Activated gamma-delta T cell treated with anti-CD3 and anti-CD28 coated beads, Interleukin-2, amount 50 U/mL, for 16 hours (primary cell): ENCODE results near the gene DIAPH2.
"Not testable (repeated sequence)": the region's sequence is repeated elsewhere in the genome, so short reads cannot be mapped to it uniquely, and the experiment has no call there.

Source experiments
- DNase-seq: peaks from one replicate; pipeline ENCODE4 v3.0.0-alpha.2; 2020; ENCODE audit warnings: low read depth

DIAPH2 gene

DNA sequence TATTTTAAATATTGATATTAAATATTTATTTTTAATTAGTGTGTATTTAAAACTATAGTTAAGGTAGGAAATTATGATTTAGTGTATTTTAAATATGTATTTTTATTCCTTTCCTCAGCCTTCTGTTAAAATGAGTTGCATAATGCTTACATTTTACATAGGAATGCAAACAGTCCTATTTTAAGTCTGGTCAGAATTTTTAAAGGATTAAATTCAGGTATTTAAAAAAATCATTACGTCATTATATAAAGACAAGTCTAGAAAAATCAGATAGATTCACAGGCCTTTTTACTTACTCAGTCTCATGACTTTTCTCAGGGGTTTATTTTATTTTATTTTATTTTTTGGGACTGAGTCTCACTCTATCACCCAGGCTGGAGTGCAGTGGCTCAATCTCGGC, 148.7 kb downstream of the DIAPH2 start:
- no peak for DNase-seq

DNA sequence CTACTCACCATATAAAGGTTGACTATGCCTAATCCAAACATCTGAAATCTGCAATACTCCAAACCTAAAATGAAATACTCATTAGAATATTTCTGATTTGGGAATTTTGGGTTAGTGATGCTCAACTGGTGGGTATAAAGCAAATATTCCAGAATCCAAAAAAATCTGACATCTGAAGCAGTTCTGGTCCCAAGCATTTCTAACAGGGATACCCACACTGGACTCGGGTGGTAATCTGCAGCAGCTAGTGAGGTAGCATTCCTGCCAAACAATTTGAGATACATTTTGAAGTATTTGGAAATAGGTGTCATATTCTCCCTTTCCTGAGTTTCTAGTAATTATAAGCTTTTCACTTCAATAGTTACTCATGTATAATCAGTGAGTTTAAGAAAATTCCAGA, 149.5 kb downstream of the DIAPH2 start:
- no peak for DNase-seq

DNA sequence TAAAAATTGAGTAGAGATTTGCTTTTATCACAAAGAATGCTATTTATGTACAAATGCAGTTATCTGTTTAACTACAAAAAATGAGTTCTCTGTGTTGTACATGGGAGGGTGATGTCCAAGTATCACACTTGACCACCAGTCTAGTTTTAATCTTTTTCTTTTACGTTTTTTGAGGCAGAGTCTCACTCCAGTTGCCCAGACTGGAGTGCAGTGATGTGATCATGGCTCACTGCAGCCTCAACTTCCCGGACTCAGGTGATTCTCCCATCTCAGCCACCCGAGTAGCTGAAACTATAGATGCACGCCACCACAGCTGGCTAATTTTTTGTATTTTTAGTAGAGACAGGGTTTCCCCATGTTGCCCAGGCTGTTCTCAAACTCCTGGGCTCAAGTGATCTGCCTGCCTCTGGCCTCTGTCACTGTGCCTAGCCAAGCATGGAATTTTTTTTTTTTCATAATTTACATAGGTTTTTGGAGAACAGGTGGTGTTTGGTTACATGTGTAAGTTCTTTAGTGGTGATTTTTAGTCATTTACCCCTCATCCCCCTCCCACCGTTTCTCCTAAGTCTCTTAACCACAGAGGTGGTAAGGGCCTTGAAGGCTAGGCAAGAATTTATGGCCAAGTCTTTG, 151.1 kb downstream of the DIAPH2 start:
- DNase-seq: no peak

DNA sequence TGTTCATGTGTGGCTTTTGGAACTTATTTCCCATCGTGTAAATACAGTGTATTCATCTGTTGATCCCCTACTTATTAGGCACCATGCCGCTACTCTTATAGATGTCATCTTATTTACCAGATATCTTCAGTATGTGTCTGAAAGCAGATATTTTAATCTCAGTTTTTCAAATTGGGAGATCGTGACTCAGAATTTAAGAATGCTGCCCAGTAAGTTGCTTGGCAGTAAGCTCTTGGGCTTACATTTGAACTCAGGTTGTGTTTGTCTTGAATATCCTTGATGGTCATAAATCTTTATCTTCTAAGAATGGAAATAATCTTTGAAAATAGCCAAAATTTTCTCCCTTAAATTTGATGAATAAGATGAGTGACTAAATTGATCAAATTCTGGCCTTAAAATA, 153.2 kb downstream of the DIAPH2 start:
- no peak for DNase-seq

DNA sequence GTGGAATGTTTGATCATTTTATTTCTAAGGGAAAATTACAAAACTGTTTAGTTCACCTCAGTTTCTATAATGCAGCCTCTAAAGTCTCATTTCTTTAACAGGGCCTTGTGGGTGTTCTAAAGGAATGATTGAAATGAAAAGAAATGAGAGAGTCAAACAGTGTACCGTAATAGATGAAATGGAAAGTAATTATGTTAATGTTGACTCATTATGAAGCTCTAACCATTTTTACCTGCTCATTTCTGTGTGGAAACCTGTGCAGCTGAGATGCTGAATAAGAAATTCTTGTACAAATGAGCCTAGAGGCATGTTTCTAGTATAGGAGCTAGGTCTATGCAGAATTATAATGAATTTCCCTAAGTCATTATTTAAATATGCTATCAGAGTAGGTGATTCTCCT, 153.9 kb downstream of the DIAPH2 start:
- no peak for DNase-seq

DNA sequence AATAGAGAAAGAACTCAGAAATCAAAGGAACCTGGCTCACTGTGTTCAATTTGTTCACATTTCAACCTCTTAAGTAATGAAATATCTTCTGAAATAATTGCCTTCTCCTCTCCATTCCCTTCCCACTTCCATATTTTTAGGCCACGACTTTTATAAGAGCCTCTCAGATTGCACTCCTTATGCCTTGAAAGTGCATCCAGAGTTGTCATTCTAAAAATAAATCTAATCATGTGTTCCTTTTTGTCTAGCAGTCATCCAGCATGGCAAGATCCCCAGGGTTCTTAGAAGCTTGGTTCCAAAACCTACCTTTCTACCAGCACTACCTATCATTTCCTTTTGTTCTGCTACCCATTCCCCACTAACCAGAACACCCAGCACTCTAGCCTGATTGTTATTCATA, 156.7 kb downstream of the DIAPH2 start:
- no peak for DNase-seq

DNA sequence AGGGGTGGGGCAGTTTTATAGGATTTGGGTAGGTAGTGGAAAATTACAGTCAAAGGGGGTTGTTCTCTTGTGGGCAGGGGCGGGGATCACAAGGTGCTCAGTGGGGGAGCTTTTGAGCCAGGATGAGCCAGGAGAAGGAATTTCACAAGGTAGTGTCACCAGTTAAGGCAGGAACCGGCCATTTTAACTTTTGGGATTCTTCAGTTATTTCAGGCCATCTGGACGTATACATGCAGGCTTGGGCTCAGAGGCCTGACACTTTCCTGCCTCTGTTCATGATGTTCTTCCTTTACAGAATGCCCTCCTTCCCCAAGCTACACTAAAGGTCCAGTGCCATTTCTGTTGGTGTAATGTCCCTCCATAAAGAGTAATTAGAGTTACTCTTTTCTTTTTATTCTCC, 157.2 kb downstream of the DIAPH2 start:
- DNase-seq: not testable (repeated sequence)

DNA sequence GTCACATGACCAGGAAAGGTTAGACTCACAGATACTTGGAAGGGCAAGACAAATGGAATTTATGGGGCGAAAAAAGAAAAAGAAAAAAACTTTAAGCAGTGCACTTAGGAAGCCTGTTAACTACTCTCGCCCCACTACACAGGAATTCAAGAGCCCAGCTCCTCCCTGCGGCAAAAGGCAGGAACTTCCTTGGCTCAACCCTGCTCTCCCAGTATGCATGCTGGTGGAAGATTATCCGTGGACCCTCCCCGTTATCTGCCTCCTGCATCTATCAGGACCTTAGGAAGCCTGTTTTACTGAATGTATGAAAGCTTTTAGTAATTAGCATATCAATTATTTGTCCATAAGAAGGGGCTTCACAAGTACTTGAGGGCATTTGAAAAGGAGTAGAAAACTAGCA, 158.9 kb downstream of the DIAPH2 start:
- DNase-seq: no peak

DNA sequence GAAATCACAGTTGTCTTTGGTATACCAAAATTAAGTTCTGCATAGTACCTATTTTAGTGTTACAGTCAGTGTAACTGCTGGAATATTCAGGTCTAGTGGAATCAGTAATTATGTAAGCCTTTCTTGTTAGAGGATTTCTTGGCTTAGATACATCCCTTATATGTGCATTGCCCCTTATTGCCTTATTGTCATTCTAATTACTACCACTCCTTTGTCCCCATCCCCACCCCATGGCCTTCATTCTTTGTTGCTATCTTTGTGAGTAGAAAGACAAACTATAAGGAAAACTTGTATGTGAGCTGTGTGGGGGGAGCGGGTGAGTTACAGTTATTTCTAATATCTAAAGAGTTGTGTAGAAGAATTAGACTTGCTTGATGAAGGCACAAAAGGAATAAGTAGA, 162.2 kb downstream of the DIAPH2 start:
- no peak for DNase-seq

DNA sequence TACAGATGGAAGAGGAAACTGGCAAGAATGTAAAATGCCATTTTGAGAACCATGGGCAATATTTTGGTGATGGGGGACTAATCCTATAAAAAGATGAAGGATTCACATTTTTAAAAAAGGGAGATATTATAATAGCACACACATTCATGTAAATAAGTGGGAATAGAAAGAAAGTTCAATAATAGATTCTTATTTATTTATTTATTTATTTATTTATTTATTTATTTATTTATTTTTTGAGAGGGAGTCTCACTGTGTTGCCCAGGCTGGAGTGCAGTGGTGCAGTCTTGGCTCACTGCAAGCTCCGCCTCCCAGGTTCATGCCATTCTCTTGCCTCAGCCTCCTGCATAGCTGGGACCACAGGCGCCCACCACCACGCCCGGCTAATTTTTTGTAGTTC, 174.8 kb downstream of the DIAPH2 start:
- not testable (repeated sequence) for DNase-seq

DNA sequence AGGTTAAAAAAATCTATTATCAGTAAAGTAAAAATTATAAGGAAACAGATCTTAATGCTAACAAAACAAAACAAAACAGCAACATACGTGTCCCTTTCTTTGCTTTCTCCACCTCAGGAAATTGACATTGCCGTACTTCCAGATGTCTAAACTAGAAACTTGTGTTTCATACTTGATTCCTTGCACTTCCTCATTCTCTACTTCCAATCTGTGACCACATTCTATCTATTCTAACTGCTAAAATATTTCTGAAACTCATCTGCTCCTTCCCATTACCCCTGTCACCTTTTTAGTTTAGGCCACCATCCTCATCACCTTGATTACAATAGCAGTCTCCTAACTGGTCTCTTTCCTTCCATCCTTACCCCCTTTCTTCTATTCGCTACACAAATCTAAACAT, 176.6 kb downstream of the DIAPH2 start:
- DNase-seq: no peak

DNA sequence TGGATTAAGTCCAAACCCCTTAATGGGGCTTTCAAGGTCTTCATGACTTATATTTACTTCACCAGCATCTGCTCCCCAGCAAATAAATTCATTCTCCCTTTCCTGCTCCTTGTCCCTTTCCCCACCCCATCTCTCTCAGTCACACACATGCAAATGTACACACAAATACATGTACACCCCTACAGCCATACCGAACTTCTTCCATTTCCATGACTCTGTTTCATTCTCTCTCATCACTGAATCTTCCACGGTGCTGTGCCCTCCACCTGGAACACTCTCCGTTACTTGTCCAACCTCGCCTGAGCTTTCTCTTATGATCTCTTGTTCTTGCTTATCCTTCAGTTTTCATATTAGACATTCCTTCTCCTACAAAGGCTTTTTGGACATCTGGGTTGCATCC, 177.0 kb downstream of the DIAPH2 start:
- no peak for DNase-seq

DNA sequence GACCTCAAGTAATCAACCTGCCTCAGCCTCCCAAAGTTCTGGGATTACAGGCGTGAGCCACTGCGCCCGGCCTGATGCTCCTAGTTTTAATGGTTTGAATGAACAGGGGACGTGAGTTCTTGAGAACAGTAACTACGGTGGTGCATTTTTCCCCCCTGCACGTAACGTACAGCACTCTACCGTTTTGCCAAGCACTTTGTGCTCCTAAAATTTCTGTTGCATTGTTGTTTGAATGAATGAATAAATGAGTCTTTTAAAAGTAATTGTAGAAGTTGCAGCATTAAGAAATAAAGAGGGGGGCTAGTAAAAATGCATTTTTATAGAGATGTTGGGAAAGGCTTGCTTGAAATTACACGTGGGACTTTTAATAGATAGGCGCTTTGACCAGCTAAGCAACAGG, 199.0 kb downstream of the DIAPH2 start, which contains the start of gene RPA4:
Gene RPA4 (plus strand): TSS at position 301 of the 400 bp plus-strand sequence. CDS start 403 bp downstream, outside the sequence.
- no peak for DNase-seq

DNA sequence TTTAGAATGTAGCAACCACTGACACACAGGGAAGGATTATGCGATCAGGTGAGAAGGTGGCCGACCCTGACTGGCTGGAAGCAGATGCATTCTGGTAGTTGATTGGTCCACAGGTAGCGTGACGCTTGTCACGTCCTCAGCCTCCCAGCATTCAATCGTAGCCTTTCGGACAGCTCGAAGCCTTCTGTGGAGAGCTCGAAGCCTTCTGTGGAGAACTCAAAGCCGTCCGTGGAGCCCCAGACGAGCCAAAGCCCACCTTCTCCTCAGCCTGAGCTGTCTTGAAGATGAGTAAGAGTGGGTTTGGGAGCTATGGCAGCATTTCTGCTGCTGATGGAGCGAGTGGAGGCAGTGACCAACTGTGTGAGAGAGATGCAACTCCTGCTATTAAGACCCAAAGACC, 199.4 kb downstream of the DIAPH2 start:
- no peak for DNase-seq

DNA sequence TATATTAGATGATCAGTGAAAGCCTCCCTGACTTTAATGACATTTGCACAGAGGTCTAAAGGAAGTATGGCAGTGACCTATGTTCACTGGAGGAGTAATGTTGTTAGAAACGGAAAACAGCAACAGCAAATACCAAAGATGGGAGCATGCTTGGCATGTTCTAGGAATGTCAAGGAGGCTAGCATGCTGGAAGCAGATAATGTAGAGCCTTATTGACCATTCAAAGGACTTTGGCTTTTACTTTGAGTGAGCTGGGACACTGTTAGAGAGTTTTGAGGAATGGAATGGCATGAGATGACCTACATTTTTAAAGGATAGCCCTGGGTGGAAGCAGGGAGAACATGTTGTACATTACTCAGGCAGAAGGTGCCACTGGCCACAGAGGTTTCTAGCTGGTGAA, 205.1 kb downstream of the DIAPH2 start:
- no peak for DNase-seq

DNA sequence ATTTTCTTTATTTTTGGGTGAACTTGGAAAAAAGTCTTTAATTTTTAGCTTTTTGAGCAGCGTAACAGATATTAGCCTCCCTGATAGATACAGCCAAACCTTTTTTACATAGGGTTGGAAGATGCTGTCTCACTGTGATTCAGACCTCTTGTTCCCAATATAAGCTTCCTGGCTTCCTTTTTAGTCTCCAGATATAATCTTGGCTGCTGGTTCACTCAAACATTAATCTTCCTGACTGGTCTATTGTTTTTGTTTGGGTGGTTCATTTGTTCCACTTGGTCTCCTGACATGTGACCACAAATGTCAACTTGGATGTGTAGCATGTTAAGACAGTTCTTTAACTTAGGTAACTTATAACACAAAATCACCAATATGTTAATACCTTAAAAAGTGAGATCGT, 222.1 kb downstream of the DIAPH2 start:
- no peak for DNase-seq

DNA sequence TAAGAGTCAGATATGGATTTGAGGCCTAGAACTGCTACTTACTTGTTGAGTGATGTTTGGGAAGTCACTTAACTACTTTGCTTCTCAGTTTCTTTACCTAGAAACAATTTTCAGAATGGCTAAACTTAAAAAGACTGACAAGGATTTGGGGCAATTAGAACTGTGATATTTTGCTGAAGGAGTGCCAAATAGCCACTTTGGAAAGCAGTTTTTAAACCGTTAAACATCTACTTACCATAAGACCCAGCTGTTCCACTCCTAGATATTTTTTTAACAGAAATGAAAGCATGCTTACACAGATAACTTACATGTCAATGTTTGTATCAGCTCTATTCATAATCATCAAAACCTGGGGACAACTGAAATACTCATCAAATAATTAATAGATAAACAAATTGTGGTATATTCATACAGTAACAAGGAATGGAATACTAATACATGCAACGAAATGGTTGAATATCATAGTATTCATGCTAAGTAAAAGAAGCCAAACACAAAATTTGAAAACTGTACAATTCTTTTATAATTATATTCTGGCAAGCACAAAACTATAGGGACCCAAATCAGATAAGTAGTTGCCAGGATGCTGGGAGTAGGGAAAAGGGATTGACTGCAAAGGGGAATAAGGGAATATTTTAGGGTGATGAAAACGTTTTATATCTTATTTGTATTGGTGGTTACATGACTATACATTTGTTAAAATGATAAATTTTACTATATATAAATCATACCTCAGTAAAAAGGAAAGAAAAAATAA, 223.1 kb downstream of the DIAPH2 start:
- DNase-seq: no peak

DNA sequence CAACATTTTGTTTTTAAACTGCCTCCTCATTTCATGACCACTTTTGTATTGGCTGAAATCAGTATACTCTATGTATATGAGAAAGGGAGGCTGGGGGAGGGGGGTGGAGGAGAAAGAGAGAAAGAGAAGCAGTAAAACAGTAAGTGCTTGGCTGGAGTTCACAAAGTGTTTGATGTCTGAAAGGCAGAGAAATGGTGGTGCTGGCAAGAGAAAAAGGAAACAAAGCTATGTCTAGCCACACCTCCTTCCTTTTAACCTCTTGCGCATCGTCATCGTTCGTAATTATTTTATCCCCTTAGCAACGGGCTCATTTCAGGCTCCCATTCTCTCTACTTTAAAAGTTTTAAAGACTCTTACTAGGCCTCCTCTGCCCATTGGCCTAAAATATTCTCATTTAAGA, 224.6 kb downstream of the DIAPH2 start:
- DNase-seq: no peak

DNA sequence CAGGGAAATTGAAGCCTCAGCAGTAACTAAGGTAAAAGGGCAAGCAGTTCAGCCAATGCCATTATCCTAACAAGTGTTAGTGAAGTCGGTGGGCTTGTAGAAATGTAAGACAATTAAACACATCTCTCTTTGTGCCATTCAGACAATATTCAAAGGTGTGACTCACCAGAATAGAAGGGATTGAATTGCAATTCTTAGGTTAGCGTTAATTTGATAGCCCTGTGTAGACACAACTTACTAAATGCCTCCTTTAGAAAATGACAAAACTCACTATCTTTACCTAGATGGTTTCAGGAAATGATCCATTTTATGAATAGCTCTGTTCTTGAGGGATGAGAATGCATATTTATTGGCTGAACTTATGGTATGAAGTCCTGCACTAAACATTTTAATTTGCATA, 234.2 kb downstream of the DIAPH2 start:
- DNase-seq: no peak

DNA sequence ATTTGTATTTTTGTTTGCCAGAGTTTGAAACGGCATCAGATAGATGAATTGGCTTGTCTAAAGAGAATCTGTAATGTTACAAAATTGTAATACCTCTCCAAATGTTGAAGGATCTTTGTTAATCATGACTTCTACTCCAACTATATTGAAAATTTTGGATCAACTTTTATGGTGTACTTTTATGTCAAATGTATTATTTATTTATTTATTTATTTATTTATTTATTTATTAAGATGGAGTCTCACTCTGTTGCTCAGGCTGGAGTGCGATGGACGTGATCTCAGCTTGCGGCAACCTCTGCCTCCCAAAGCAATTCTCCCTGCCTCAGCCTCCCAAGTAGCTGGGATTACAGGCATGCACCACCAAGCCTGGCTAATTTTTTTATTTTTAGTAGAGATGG, 235.0 kb downstream of the DIAPH2 start:
- DNase-seq: no peak

DNA sequence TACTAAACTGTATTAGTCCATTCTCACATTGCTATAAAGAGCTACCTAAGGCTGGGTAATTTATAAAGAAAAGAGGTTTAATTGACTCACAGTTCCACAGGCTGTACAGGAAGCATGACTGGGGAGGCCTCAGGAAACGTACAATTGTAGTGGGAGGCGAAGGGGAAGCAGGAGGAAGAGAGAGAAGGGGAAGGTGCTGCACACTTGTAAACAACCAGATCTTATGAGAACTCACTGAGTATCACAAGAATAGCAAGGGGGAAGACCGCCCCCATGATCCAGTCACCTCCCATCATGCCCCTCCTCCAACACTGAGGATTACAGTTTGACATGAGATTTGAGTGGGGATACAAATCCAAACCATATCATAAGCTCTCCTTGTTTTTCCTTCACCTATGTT, 239.9 kb downstream of the DIAPH2 start:
- no peak for DNase-seq

DNA sequence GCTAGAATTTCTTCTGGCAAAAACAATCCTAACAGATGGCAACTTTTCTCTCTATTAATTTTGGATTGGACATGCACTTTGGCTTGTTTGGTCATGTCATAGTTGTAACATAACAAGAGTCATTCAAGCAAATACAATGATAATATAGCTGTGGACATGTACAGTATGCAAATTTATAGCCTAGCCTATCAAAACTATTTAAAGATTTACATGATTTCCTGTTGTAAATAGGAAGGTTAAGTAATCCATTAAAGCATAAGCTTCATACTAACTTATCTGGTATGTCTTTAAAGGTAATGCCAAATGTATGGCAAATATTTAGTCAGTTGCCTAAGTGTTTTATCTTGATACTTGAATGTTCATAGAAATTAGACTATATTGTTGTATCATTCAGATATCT, 244.4 kb downstream of the DIAPH2 start:
- no peak for DNase-seq

DNA sequence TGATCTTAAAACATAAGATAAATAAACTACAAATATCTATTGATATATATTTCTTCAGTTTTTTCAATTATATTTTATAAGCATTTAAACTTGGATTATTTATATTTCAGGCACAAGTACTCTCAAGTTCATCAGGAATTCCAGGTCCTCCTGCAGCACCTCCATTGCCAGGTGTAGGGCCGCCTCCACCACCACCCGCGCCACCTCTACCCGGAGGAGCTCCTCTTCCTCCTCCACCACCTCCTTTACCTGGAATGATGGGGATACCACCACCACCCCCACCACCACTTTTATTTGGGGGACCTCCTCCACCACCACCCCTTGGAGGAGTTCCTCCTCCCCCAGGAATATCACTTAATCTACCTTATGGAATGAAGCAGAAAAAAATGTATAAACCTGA, 273.1 kb downstream of the DIAPH2 start:
- no peak for DNase-seq

DNA sequence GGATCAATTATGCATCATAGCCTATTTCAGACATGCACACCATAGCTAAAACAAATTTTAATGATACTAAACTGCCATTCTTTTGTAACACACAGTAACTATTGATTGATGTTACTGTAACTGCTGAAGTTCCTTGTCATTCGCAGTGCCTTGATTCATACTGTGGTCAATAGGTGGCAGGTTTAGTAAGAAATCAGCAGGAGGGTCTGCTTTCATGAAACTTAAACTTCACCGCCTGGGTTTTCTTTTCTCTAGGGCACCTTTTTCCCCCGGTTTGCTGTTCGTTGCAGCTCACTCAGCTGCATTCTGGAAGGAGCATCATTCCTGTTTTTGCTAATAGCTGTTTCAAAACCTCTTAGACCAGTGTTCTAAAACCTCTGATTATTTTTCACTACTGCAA, 287.2 kb downstream of the DIAPH2 start:
- no peak for DNase-seq
